Measurements from ENCODE around the gene EPHB4.

- TF ChIP-seq, protein P1, sequence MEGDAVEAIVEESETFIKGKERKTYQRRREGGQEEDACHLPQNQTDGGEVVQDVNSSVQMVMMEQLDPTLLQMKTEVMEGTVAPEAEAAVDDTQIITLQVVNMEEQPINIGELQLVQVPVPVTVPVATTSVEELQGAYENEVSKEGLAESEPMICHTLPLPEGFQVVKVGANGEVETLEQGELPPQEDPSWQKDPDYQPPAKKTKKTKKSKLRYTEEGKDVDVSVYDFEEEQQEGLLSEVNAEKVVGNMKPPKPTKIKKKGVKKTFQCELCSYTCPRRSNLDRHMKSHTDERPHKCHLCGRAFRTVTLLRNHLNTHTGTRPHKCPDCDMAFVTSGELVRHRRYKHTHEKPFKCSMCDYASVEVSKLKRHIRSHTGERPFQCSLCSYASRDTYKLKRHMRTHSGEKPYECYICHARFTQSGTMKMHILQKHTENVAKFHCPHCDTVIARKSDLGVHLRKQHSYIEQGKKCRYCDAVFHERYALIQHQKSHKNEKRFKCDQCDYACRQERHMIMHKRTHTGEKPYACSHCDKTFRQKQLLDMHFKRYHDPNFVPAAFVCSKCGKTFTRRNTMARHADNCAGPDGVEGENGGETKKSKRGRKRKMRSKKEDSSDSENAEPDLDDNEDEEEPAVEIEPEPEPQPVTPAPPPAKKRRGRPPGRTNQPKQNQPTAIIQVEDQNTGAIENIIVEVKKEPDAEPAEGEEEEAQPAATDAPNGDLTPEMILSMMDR (IDR thresholded peaks at IDR 0.05; ENCODE audit: low read length): no peak
- no peak for TF ChIP-seq EZH2 (optimal IDR thresholded peaks at IDR 0.05; ENCODE audit: low read depth, low read length)
- TF ChIP-seq EZH2phosphoT487 (IDR thresholded peaks at IDR 0.05; ENCODE audit: low read length): no peak
Measured at GRCh38 chr7:100806276-100806675, 21.0 kb downstream of the EPHB4 start.

Measured in MM.1S (cell line).